NOMO-1 treated with DMSO at 0.1 percent for 48 hours (cell line): ENCODE results near the gene MRPS18A.
A peak's percentile ranks its signal among the peaks of the same experiment; 100 is the strongest.

Experiments used
- DNase-seq: peaks from one replicate; lab custom pipeline; 2025; ENCODE audit not compliant: unreplicated experiment; lab: John Stamatoyannopoulos, UW

Gene MRPS18A

GRCh38 chr6:43699564-43700186, 12.1 kb upstream of the MRPS18A start:
- DNase-seq: no peak

- DNase-seq: no peak
These were observed 11.2 kb upstream of the MRPS18A start for GRCh38 chr6:43698584-43699349.

- DNase-seq: no peak
These were observed 9.8 kb upstream of the MRPS18A start for GRCh38 chr6:43697421-43697820.

- DNase-seq: no peak
These were observed 8.3 kb upstream of the MRPS18A start for GRCh38 chr6:43695967-43696291.

GRCh38 chr6:43695215-43695966, 7.8 kb upstream of the MRPS18A start:
- DNase-seq: no peak

- DNase-seq: no peak
These were observed 1.8 kb upstream of the MRPS18A start for GRCh38 chr6:43689421-43689820.

GRCh38 chr6:43687079-43687436, 533 bp downstream of the MRPS18A start:
- no peak for DNase-seq

GRCh38 chr6:43683708-43684455, 3.7 kb downstream of the MRPS18A start:
- peak; percentile 60 for DNase-seq

GRCh38 chr6:43682724-43683429, 4.7 kb downstream of the MRPS18A start:
- no peak for DNase-seq

GRCh38 chr6:43681303-43681702, 6.3 kb downstream of the MRPS18A start:
- no peak for DNase-seq

- DNase-seq: no peak
These were observed 7.0 kb downstream of the MRPS18A start for GRCh38 chr6:43680308-43681200.

GRCh38 chr6:43679057-43679456, 8.5 kb downstream of the MRPS18A start:
- DNase-seq: no peak

- no peak for DNase-seq
These were observed 9.2 kb downstream of the MRPS18A start for GRCh38 chr6:43678341-43678740.

- no peak for DNase-seq
These were observed 9.8 kb downstream of the MRPS18A start for GRCh38 chr6:43677759-43678158.

- DNase-seq: no peak
These were observed 10.5 kb downstream of the MRPS18A start for GRCh38 chr6:43676962-43677606.

- no peak for DNase-seq
These were observed 12.7 kb downstream of the MRPS18A start for GRCh38 chr6:43674921-43675320.

- no peak for DNase-seq
These were observed 13.3 kb downstream of the MRPS18A start for GRCh38 chr6:43674291-43674690.

- no peak for DNase-seq
These were observed 14.0 kb downstream of the MRPS18A start for GRCh38 chr6:43673444-43674084.
